BLaER1 (cell line): Measurements from ENCODE around the gene BLNK.

Experiments used
- H3K27ac ChIP-seq: shearing (Covaris generic); formaldehyde crosslinking; 2 replicates; pipeline ENCODE4 v1.8.1; 2022
- H3K27me3 ChIP-seq: shearing (Covaris generic); formaldehyde crosslinking; 2 replicates; pipeline ENCODE4 v1.8.1; 2022
- H3K36me3 ChIP-seq: shearing (Covaris generic); formaldehyde crosslinking; 2 replicates; pipeline ENCODE4 v1.8.1; 2022
- H3K4me1 ChIP-seq: shearing (Covaris generic); formaldehyde crosslinking; 2 replicates; pipeline ENCODE4 v1.8.1; 2022
- H3K4me2 ChIP-seq: shearing (Covaris generic); formaldehyde crosslinking; 2 replicates; pipeline ENCODE4 v1.8.1; 2022
- H3K4me3 ChIP-seq: shearing (Covaris generic); formaldehyde crosslinking; 2 replicates; pipeline ENCODE4 v1.8.1; 2022
- H3K9ac ChIP-seq: shearing (Covaris generic); formaldehyde crosslinking; 2 replicates; pipeline ENCODE4 v1.8.1; 2022
- H3K9me3 ChIP-seq: shearing (Covaris generic); formaldehyde crosslinking; 2 replicates; pipeline ENCODE4 v1.8.1; 2022
- H4K20me1 ChIP-seq: shearing (Covaris generic); formaldehyde crosslinking; 2 replicates; pipeline ENCODE4 v1.8.1; 2022
- Cebpa-rat ChIP-seq: shearing (Covaris generic); IDR thresholded peaks from 2 replicates; pipeline ENCODE4 v1.8.1; 2022

Gene BLNK

DNA sequence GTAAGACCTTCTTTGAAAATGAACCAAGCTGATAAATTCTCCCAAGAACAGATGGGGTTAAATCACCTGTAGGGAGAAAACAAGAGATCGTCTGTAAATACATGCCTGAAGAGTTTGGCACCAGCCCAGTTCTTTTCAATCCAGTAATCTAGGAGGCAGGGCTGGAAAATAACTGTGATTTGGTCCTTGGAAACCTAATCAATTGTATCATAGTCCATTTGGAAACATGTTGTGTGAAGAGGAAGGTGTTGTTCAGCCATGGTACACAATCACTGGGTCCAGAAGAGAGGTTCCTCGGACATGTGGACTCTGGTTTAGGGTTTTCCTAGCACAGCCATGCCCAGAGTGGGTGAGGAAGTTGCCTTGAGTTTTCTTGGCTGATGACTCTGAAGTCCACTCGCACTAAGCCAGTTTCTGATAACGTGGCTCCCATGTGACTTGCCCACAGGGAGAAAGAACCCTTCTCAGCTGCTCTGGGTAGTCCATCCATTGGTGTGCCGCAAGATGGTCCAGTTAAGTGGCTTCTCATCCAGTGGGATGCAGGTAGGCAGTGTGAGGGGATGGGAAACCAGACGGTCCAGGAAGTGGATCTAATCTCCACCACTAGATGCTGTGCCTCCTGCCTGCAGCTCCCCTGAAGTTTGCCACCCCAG is 5.1 kb downstream of the BLNK start:
- Histone ChIP-seq H4K20me1 (peaks cover 74% of the 10 kb centered on the region), H3K27me3 (no peaks in the 10 kb centered on the region), H3K4me1 (peaks cover 68% of the 10 kb centered on the region), H3K27ac (no peak overlapping the region), H3K4me3 (peak overlapping the region; percentile 72), H3K9me3 (no peaks in the 10 kb centered on the region), H3K36me3 (peaks cover 62% of the 10 kb centered on the region), H3K4me2 (peak overlapping the region; percentile 95), H3K9ac (no peak overlapping the region)
- no peak for TF ChIP-seq Cebpa-rat

DNA sequence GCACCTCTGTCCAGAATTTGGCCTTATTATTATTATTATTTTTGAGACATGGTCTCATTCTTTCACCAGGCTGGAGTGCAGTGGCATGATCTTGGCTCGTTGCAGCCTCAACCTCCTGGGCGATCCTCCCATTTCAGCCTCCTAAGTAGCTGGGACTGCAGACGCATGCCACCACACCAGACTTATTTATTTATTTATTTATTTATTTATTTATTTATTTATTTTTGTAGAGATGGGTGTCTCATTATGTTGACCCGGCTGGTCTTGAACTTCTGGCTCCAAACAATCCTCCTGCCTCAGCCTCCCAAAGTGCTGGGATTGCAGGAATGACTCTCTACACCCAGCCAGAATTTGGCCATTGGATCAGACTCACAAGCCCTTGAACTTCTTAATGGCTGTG is 6.4 kb downstream of the BLNK start:
- no peak for TF ChIP-seq Cebpa-rat
- Histone ChIP-seq H3K9ac (no peak overlapping the region), H3K4me2 (peak overlapping the region; percentile 95), H3K36me3 (peaks cover 69% of the 10 kb centered on the region), H3K9me3 (no peaks in the 10 kb centered on the region), H3K27ac (no peak overlapping the region), H3K27me3 (no peaks in the 10 kb centered on the region), H4K20me1 (peaks cover 87% of the 10 kb centered on the region), H3K4me3 (no peak overlapping the region), H3K4me1 (peaks cover 70% of the 10 kb centered on the region)

DNA sequence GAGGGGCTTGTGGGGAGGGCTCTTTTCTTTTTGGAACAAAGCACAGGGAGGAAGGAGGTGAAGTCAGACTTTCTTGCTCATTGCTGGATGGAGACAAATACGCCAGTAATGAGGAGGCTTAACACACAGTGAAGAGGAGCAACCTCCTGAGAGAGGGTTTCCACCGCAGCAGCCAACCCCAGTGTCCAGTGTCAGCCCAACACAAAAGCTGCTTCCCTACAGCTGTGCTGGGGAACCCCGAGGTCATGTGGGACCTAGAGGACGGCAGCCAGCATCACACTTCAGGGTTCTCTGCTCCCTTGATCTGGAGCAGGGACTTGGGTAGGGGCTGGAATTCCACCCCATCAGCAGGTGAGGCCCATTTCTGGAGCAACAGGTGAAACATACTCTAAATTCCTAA is 7.7 kb downstream of the BLNK start:
- H3K9ac ChIP-seq = no peak overlapping the region
- no peak overlapping the region for H3K4me3 ChIP-seq

DNA sequence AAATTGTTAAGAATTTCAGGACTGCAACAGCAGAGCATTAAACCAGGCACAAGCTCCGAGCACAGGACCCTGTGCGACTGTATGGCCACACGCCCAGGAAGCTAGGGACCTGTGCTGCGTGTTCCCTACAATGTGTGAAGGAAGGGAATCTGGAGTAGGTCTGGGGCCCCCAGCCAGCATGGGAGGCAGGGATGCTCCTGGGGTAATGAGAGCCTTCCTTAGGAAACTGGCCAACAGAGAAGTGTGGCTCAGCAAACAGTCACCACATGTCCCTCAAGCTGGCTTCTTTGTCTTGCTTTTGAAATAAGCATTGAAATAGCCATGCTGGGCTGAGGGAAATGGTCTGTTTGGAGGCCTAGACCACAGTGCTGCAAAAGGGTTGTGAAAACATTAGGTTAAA is 8.2 kb downstream of the BLNK start:
- peaks cover 97% of the 10 kb centered on the region for H4K20me1 ChIP-seq
- no peaks in the 10 kb centered on the region for H3K27me3 ChIP-seq
- no peak overlapping the region for H3K4me3 ChIP-seq
- H3K36me3 ChIP-seq = peaks cover 78% of the 10 kb centered on the region
- H3K4me1 ChIP-seq = peaks cover 82% of the 10 kb centered on the region
- H3K9me3 ChIP-seq = no peaks in the 10 kb centered on the region
- no peak for TF ChIP-seq Cebpa-rat
- H3K4me2 ChIP-seq = peak overlapping the region; percentile 95
- no peak overlapping the region for H3K9ac ChIP-seq
- H3K27ac ChIP-seq = 0 out of 2 replicates have a peak overlapping the region, but pooled peaks have one; percentile 6

More for the DNA sequence above, 7.7 kb downstream of the BLNK start:
- peaks cover 78% of the 10 kb centered on the region for H3K36me3 ChIP-seq
- no peak for TF ChIP-seq Cebpa-rat
- no peaks in the 10 kb centered on the region for H3K9me3 ChIP-seq
- H3K27me3 ChIP-seq = no peaks in the 10 kb centered on the region
- peaks cover 81% of the 10 kb centered on the region for H3K4me1 ChIP-seq
- H3K27ac ChIP-seq = 0 out of 2 replicates have a peak overlapping the region, but pooled peaks have one; percentile 6
- H3K4me2 ChIP-seq = peak overlapping the region; percentile 95
- H4K20me1 ChIP-seq = peaks cover 97% of the 10 kb centered on the region

DNA sequence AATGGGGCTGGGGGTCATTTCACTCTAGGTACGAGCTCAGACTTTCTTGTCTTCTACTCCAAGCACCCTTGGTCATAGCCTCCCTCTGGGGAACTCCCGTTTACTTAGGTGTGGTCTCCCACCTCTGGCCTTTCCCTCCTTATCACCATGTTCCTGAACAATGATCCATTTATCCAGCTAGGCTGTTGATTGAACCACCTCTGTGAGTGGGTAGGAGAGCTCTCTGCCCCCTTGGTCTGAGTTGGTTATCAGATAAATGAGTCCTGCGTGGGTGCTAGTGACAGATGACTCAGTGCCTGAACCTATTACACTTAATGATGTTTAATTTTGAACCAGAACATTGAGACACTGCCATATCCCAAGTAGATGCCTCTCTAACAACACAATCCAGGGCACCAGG is 9.4 kb downstream of the BLNK start:
- no peak overlapping the region for H3K4me3 ChIP-seq
- TF ChIP-seq Cebpa-rat = no peak
- H3K4me1 ChIP-seq = peaks cover 88% of the 10 kb centered on the region

DNA sequence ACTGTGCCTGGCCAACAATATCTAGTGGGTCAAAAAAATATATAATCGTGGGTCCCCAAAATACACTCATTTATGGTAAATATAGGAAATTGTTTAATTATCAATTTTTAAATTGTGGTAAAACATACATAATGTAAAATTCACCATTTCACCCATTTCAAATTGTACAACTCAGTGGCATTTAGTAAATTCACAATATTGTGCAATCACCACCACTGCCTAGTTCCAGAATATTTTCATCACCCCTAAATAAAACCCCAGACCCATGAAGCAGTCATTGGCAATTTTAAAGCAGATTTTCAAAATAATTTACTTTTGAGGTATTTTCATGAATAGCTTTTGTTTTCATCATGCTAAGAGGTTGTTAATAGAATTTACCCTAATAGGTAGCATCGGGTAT is 10.2 kb downstream of the BLNK start:
- no peak overlapping the region for H3K4me3 ChIP-seq
- H3K4me2 ChIP-seq = no peak overlapping the region
- no peak; the same call in 1 of the 2 replicates for TF ChIP-seq Cebpa-rat
- peaks cover 80% of the 10 kb centered on the region for H3K36me3 ChIP-seq
- peaks cover 84% of the 10 kb centered on the region for H3K4me1 ChIP-seq
- H3K9me3 ChIP-seq = no peaks in the 10 kb centered on the region
- no peak overlapping the region for H3K9ac ChIP-seq
- no peaks in the 10 kb centered on the region for H3K27me3 ChIP-seq
- peaks cover 98% of the 10 kb centered on the region for H4K20me1 ChIP-seq
- no peak overlapping the region for H3K27ac ChIP-seq

More for the DNA sequence above, 9.4 kb downstream of the BLNK start:
- H3K9me3 ChIP-seq = no peaks in the 10 kb centered on the region
- peaks cover 83% of the 10 kb centered on the region for H3K36me3 ChIP-seq
- no peak overlapping the region for H3K27ac ChIP-seq
- H3K27me3 ChIP-seq = no peaks in the 10 kb centered on the region
- peaks cover 100% of the 10 kb centered on the region for H4K20me1 ChIP-seq
- no peak overlapping the region for H3K9ac ChIP-seq
- H3K4me2 ChIP-seq = peak overlapping the region; percentile 8; the same call in 1 of the 2 replicates

DNA sequence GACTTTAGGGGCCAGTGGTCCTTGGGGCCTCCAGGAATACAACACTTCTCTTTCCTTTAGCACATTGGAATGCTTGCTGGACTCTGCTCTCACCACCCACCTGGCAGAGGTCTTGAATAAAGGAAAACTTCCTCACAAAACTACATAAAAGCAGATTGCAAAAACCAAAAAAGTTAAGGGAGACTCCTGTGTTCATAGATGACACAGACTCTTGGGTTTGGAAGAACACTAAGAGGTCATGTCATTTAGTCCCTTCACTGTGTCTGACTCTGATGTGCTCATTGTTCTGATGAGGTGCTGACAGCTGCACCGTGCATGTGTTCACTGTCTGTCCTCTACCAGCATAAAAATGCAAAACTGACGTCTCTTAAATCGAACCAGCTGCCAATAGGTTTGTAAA is 11.4 kb downstream of the BLNK start:
- peaks cover 79% of the 10 kb centered on the region for H3K4me1 ChIP-seq
- no peak overlapping the region for H3K9ac ChIP-seq
- H4K20me1 ChIP-seq = peaks cover 98% of the 10 kb centered on the region
- no peaks in the 10 kb centered on the region for H3K27me3 ChIP-seq
- TF ChIP-seq Cebpa-rat = no peak
- peaks cover 80% of the 10 kb centered on the region for H3K36me3 ChIP-seq
- no peak overlapping the region for H3K4me3 ChIP-seq
- H3K4me2 ChIP-seq = peak overlapping the region; percentile 35; the same call in 1 of the 2 replicates
- H3K9me3 ChIP-seq = no peaks in the 10 kb centered on the region
- no peak overlapping the region for H3K27ac ChIP-seq

DNA sequence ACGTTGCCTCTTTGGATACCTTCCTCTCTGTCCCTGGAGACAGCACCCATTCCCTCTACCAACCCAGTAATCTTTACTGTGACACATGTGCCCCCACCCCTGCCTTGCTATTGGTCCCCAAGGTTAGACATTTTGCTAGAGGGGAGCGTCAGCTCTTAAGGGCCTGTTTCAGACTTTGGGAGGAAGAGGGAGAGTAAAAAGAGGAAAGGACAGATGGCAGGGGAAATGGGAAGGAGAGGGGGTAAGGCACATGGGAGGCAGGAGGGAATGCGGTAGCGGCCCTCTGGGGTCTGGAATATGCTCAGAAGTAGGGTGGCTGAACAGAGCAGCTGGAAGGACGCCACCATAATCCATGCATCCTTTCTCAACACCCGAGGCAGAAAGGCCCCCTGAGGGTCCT is 12.2 kb downstream of the BLNK start:
- peaks cover 83% of the 10 kb centered on the region for H3K36me3 ChIP-seq
- H3K4me1 ChIP-seq = peaks cover 71% of the 10 kb centered on the region
- no peaks in the 10 kb centered on the region for H3K9me3 ChIP-seq
- peak overlapping the region; percentile 35 for H3K4me2 ChIP-seq
- no peak overlapping the region for H3K9ac ChIP-seq
- peaks cover 98% of the 10 kb centered on the region for H4K20me1 ChIP-seq
- H3K27me3 ChIP-seq = no peaks in the 10 kb centered on the region
- H3K27ac ChIP-seq = no peak overlapping the region
- TF ChIP-seq Cebpa-rat = no peak
- H3K4me3 ChIP-seq = no peak overlapping the region

DNA sequence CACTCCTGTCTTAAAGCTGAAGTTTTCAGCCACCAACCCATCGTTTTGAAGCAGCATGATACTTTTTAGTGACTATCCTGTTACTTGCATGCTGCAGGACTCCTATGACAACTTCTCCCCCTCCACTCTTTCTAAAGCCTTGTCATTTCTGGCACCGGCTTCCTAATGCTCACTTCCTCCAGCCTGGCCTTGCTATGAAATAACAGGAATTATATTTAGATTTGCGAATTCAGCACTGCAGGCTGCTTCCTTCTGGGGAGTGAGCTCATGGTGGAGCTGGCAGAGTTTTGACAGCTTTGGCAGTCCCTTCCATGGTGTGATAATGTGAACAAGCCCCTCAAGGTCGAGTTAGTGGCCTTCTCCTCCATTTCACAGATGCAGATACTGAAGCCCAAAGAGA is 13.4 kb downstream of the BLNK start:
- H3K4me2 ChIP-seq = peak overlapping the region; percentile 37
- no peak overlapping the region for H3K9ac ChIP-seq
- no peaks in the 10 kb centered on the region for H3K27me3 ChIP-seq
- H3K9me3 ChIP-seq = no peaks in the 10 kb centered on the region
- H3K4me1 ChIP-seq = peaks cover 63% of the 10 kb centered on the region
- H3K27ac ChIP-seq = no peak overlapping the region
- peaks cover 98% of the 10 kb centered on the region for H4K20me1 ChIP-seq
- no peak overlapping the region for H3K4me3 ChIP-seq
- no peak for TF ChIP-seq Cebpa-rat
- peaks cover 81% of the 10 kb centered on the region for H3K36me3 ChIP-seq

DNA sequence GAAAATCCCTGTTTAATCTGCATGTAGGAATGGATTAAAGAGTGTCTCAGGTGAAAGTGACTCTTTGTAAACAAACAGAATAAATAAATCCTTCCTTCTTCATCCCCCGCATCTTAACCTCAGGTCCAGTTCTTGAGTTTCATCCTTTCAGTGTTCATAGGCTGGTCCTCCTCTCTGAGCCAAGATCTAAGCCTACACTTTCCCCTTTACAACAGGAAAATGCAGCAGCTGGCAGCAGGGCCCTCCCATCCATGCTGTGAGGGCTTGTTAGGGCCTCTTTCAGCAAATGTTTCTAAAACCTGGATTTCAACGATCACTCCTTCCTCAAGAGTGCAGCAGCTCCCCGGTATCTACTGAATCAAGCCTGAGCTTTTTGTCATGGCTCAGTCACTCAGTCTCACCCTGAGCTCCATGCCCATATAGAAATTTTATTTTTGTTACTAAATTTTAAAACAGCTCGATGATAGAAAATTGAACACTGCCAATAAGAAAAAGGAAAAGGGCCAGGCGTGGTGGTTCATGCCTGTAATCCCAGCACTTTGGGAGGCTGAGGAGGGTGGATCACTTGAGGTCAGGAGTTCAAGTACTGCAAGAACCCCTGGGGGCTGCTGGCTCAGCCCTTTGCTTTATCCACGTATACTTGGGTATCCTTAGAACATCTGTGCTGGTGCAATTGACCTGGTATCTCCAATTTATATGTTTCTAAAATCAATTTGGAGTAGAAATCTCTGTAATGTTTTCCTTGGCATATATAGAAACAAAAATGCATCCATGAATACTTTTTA is 15.6 kb downstream of the BLNK start:
- peaks cover 71% of the 10 kb centered on the region for H3K36me3 ChIP-seq
- TF ChIP-seq Cebpa-rat = no peak
- no peak overlapping the region for H3K27ac ChIP-seq
- no peak overlapping the region for H3K4me3 ChIP-seq
- no peak overlapping the region for H3K9ac ChIP-seq
- peaks cover 98% of the 10 kb centered on the region for H4K20me1 ChIP-seq
- 0 out of 2 replicates have a peak overlapping the region, but pooled peaks have one; percentile 5 for H3K4me2 ChIP-seq
- H3K27me3 ChIP-seq = no peaks in the 10 kb centered on the region
- no peaks in the 10 kb centered on the region for H3K9me3 ChIP-seq
- peaks cover 64% of the 10 kb centered on the region for H3K4me1 ChIP-seq
